ENCODE data around the gene SKIC8.
"Not testable (repeated sequence)": the region's sequence is repeated elsewhere in the genome, so short reads cannot be mapped to it uniquely, and the experiment has no call there.

Gene SKIC8

GRCh38 chr15:78249131-78249530 is 50.3 kb downstream of the SKIC8 start:
- no peak for DNase-seq

- DNase-seq, result no peak
These were observed 51.5 kb downstream of the SKIC8 start for GRCh38 chr15:78247911-78248310.

DNA sequence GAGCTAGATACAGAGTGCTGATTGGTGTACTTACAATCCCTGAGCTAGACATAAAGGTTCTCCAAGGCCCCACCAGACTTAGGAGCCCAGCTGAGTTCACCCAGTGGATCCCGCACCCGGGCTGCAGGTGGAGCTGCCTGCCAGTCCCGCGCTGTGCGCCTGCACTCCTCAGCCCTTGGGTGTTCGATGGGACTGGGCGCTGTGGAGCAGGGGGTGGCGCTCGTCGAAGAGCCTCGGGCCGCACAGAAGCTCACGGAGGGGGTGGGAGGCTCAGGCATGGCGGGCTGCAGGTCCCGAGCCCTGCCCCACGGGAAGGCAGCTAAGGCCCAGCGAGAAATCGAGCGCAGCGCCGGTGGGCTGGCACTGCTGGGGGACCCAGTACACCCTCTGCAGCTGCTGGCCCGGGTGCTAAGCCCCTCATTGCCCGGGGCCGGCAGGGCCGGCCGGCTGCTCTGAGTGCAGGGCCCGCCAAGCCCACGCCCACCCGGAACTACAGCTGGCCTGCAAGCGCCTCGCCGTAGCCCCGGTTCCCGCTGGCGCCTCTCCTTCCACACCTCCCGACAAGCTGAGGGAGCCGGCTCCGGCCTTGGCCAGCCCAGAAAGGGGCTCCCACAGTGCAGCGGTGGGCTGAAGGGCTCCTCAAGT is 53.3 kb downstream of the SKIC8 start:
- not testable (repeated sequence) for DNase-seq

- DNase-seq, result not testable (repeated sequence)
These were observed 54.0 kb downstream of the SKIC8 start for GRCh38 chr15:78245392-78245791.

DNA sequence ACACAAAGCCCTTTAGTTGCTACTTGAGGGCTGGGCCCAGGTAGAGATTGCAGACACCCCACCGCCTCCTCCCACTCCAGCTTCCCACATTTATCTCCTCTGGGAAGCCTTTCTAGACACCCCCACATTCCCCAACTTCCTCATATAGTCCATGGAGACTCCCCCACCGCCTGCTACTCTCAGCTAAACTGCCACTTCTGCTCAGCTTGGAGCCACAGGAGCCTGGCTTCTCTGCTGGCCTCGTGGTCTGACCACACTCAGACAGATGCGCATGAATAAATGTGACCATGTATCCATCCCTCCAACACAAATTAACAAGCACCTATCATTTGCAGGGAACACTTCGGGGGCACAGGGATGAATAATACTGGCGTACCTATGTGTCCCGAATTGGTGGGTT is 54.5 kb downstream of the SKIC8 start:
- DNase-seq, result no peak

- no peak for DNase-seq
These were observed 55.3 kb downstream of the SKIC8 start for GRCh38 chr15:78244101-78244500.

GRCh38 chr15:78243491-78243941 is 55.9 kb downstream of the SKIC8 start:
- DNase-seq, result no peak

DNA sequence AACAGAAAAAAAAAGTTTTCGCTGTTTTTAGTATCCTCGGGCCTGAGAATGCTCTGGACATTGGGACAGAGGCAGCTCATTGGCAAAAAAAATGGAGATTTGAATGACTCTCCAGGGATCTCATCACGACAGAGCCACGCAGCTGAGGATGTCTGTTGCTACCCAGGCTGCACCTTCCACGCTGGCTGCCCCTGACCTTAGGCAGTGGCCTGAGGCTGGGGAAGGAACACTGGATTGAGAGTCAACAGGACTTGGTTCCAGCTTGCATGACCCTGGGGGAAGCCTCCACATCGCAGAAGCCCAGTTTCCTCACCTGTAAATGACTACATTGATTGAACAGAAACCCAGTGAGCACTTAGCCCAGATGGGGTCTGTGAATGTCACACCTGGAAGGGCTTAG is 56.4 kb downstream of the SKIC8 start:
- no peak for DNase-seq

GRCh38 chr15:78242128-78242527 is 57.3 kb downstream of the SKIC8 start:
- DNase-seq, result peak in 1 of 2 donors; percentile 14

DNA sequence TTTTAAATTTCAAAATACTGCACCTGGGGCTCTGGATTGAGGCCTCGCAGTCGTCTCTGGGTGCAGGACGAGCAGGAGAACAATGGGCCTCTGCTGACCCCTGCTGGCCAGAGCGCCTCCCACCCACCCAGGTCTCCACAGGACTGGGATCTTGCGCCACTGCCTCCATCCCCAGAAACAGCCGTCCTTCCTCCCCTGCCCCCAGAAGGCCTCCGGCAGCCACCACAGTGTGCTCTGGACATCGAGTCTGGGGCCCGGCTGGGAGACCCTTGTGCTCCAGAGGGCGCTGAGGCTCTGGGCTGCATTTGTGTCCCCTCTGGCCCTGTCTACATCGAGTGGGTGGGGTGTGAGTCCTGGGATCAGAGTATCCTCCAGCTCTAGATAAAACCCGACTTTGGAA is 58.4 kb downstream of the SKIC8 start:
- DNase-seq, result peak; percentile 77 to 81

- no peak for DNase-seq
These were observed 59.6 kb downstream of the SKIC8 start for GRCh38 chr15:78239811-78240210.

DNA sequence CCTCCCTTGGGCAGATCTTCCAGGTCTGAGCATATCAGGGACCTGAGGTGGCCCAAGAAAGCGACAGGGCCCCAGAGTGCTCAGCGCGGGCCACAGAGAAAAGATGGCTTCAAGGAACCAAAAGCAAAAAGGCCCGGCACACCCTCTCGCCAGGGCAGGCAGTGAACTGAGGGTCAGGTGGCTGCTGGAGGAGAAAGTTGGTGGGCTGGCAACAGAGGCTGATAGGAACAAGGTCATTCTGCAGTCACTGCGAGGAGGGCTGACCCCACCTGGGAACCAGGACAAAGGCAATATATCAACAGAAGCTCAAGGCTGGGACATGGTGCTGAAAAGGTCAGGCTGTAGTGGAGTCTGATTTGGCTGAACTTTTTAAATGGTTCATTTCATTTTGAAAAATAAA is 62.3 kb downstream of the SKIC8 start:
- DNase-seq, result no peak

DNA sequence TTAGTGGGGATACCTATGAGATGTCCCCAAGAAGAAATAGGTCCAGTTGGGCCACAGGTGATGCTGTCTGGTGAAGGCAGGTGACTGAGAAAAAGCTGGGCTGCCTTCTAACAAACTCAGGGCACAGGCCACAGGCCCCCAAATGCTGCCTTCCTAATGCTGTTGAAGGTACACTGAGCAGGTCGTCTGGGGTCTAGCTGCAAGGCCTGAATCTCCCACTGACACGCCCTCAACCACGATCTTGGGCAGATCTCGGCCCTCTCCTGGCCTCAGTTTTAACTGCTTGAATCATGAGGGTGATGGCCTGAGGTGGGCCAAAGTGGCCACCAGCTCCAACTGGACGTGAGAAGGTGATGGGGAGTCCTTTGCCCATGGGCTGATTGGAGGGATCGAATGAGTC is 62.9 kb downstream of the SKIC8 start:
- DNase-seq, result no peak

GRCh38 chr15:78234515-78235040 is 64.8 kb downstream of the SKIC8 start, which contains the start of gene ACSBG1:
Gene ACSBG1 (minus strand): TSS chr15:78234565. CDS start chr15:78234501, 64 bp downstream.
- DNase-seq, result no peak

- DNase-seq, result no peak
These were observed 65.9 kb downstream of the SKIC8 start for GRCh38 chr15:78233496-78233895.

Measured in CD4-positive, alpha-beta T cell treated with Interferon alpha-2 for 1 hour (primary cell).